GM19328 (cell line): ENCODE measurements around the gene CRB2.
"Not testable (repeated sequence)": the region's sequence is repeated elsewhere in the genome, so short reads cannot be mapped to it uniquely, and the experiment has no call there.

Experiments
- ATAC-seq: cut with Tn5 transposase; IDR thresholded peaks from one replicate; pipeline ENCODE4 v1.9.1; 2021; ENCODE audit warnings: mild to moderate bottlenecking, moderate library complexity; ENCODE audit not compliant: unreplicated experiment

The CRB2 gene

DNA sequence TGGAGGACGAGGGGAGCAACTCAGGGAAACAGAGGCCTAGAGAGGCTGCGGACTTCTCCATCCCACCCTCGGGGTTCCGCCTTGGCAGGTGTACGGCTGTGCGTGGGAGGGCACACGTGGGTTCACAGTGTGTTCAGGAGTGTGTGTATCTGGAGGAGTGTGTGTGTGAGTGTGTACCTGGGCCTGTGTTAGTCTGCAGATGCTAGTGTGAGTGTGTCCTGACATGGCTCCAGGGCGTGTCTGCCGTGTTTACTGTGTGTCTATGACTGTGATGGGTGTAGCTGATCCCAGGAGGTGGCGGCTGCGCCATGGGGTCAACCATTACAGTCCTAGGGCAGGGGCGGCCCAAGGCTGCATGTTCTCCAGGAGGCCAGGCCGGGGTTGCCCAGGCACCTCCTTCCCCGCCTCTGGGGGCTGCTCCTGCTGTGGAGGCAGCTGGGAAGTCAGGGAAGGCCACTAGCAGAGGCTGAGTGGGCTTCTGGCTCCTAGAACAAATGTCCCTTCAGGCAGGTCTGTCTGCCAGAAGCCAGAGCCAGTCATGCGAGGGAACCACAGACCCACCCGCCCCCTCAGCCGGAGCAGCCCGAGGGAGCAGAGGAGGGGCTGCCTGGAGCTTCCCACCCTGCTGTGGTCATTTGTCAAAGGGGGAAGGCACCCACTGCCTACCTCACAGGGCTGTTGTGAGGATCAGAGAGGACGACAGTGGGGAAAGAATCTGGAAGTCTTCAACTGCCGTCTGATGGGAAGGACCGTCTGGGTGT lies 21.4 kb downstream of the CRB2 start:
- no peak for ATAC-seq

DNA sequence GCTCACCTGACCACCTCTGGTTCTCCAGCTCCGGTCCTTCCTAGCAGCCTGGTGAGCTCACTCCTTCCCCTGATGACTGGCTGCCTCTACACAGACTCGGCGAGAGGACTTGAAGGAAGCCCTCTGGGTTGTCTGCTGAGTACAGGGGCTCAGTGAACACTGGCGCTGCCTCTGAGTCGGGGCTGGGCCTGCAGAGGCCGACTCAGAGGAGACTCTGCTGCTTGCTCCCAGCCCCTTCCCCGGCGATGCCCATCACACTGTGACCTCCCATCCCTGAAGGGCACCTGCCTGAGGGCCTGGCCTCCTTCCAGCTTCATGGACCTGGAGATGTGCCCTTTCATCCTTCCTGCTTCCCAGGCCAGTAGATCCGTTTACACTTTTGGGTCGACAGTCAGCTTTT lies 22.0 kb downstream of the CRB2 start:
- no peak for ATAC-seq

DNA sequence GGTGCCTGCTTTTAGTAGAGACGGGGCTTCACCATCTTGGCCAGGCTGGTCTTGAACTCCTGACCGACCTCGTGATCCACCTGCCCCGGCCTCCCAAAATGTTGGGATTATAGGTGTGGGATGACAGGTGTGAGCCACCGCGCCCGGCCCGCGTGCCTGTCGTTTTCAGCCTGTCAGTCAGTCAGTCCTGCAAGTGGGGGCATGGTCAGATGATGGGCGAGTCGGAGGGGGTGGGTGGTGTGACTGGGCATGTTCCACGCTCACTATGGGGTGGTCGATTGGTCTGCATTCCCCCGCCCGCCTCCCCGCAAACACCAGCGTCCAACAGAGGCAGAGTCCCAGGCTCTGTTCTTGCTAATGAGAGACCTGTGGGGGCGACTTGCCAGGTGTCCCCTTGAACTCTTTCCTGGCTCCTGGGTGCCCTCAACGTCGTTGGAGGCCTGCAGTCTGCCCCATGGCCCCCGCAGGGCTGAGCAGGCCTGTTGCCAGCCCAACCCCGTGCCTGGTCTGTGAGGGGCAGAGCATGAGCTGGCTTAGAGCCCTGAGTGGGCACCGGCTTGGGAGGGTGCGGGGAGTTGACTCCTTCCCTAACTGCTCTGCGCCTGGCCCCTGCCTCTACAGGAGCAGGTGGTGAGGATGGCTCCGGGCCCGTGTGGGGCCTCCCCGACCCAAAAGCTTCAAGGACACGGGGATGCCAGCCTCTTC lies 23.1 kb downstream of the CRB2 start:
- ATAC-seq: no peak

DNA sequence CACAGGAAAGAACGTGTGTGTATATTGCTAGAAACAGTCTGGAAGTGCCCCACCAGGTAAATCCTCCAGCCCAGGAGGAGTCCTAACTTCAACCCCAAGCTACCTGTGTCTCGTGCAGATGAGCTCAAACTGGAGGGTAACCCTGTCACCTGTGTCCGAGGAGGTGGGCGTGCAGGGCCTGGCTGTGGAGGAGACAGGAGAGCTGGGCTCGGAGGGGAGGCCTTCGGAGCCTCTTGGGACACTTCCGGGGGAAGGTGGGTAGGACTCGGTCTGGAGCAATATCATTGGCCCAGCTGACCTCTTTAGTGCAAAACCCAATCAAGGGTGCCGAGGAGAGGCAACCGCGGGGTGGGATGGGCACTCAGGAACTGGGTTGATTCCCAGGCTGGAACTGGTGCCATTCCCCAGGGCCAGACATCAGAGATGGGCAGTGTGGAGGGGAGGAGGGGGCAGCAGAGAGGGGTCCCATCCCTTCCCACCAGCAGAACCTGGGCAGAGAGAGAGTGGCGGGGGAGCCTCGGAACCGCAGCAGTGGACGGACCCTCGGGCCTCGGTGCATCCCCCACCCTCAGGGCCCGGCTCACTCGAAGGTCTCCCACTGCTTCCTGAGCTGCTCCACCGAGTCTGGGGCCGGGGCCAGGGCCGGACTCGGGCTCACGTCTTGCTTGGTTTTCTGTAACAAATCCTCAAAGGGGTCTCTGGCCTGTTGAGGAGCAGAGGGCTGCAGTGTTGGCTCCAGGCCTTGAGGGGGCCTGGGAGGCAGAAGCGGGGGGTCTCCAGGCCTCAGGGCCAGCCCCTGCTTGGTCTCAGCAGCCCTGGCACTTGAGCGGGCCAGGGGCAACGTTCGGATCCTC lies 25.1 kb downstream of the CRB2 start:
- ATAC-seq: no peak

DNA sequence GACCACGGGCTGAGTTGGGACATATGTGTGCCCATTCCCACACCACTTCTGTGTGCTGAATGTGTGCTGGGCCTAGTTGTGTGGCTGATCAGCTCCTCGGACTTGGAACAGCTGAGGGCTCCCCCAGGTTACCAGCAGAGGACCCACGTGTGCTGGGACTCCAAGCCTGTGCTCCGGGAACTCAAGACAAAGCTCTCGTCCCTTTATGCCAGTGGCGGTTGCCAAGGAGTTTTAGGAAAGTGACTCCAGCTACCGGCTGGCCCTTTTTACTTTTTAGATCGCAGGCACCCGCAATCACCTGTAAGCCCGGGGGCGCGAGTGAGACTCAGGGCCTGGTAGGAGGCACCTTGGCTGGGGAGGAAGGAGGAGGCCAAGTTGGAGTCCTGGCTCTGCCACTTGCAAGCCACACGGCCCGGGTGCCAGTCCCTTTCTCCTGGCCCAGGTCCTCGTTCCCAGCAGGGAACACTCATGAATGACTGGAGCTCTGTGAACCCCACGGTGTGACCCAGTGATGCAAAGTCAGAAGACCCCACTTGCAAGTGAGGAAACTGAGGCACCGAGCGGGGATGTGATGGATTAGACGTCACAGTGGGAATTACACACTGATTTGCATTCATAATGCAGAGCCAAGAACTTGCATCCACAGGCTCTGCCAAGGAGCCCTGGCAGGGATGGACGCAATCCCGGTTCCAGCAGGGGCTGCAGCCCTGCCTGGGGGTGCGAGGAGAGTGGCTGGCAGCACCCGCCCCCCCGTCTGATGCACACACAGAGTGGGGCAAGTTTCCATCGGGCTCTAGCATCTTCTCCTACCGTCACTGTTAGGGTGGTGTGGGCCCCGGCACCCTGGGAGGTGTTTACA lies 26.9 kb downstream of the CRB2 start:
- no peak for ATAC-seq

DNA sequence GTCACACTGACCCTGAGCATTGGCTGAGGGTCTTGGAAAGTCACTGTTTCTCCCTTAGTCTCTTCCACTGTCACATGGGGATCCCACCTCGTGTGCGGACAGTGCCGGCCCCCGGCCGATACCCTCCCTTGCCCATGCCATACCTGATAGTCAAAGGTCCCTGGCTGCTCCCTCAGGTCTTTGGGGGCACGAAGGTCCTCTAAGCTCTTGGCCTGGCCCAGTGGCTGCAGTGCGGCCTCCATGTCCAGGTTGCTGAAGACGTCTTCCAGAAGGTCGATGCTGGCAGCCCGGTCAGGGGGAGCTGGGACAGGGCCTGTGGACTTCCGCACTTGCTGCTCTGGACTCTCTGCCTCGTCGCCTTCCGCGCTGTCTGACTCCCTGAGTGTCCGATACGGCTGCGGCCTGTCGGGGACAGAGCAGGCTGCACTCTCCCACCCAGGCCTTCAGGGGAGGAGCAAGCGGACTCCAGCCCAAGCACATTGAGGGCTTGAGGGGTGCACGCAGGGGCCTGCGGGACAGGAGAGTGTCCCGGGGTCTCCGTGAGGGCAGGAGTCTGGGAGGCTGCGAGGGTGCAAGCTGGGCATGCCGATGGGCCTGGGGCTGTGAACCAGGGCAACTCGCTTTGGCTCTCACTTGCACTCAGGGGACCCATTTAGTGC lies 27.6 kb downstream of the CRB2 start:
- no peak for ATAC-seq

DNA sequence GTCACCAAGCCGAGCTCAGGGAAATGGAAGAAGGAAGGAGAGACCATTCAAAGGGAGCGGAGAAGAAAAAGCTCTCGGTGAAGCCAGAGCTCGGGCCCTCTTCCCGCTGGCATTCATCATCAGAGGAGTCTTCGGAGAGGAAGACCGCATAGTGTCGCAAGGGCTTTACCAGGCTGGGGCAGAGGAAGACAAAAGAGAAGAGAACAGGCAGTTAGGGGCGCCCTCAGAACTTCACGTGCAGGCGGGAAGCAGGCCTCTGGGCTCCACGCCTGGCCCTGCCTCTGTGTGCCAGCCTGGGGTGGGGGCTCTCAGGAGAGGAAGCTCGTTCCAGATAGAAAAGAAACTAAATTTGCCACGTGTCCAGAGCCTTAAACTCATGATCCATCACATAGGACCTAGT lies 31.7 kb downstream of the CRB2 start:
- ATAC-seq: no peak

DNA sequence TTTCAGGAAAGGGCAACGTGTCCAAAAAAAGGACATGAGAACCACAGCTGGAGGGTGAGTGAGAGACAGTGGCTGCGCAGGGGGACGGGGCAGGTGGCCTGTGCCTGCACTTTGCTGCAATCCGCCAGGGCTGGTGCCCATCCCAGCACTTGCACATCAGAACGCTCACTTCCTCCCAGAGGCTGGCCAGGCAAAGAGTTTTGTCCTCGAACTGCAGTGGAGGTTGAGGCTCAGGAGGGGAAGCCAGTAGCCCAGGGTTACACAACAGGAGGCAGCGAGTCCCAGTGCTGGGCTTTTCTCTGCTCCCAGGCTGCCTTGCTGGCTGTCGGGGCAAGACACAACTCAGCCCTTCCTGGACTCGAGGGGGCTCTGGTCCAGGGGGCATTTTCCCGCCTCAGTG lies 33.1 kb downstream of the CRB2 start:
- ATAC-seq: no peak

DNA sequence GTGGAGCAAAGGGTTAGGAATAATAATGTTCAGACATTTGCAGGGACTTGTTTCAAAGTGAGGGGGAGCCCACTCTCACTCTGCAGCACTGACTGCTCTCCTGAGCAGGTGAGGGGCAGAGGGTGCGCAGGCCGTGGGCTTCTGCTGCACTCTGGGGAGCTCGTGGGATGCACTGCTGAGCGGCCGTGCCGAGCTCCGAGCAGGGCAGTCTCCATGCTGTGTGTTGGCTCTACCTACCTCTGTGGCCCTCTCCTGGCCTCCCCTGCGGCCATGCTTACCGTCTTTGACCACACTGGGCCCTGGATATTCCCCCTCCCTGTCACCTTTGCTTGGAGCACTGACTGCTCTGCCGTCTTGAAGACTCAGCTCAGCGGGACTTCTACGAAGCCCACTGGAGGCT lies 33.7 kb downstream of the CRB2 start:
- ATAC-seq: no peak

DNA sequence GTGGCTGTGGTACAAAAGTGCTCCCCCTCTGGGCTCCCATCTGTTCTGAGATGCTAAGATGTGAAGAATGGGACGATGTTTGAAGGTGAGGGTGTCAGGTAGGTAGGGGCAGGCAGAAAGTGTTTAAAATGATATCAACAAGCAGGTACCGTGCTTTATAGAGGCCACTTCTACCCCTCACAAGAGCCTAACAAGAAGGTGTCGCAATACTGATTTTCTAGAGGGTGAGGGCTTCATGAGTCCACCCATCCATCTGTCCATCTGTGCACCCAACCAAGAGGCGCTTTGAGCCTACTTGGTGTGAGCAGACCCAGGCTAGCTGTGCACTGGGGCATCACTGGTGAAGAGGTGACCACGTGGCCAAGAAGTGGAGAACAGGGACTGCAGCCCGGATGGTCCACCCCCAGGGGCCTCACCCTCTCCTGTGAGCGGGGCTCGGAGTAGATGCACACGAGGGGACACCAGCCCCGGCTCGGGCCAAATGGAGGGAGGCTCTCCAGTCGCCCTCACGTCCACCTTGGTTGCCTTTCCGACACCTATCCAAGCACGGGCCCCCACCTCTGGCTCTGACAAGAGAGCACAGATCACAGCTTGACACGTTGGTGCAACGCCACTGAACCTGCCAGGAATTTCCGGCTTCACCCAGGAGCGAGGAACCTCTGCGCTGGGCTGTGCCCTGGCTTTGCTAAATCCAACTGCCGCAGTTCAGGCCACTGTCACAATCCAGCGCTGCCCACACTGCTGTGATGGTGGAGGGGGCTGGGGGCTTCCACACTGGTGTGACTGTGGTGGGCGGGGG lies 34.5 kb downstream of the CRB2 start:
- ATAC-seq: no peak

DNA sequence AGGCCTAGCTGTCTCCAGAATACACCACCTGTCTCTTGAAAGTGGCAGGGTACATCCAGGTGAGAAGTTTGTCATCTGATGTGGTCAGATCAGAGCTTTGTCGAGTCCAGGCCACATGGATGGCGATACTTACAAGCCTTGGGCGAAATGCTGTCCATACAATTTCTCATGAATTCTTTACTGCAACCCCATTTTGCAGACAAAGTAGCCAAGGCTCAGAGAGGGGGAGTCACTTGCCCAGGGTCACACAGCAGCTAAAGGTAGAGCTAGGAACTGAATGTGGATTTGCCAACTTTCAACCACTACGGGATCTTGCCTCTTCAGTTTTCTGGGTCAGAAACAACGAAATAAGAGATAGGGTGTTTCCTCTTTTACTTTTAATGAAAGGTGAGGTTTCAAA lies 35.2 kb downstream of the CRB2 start:
- ATAC-seq: no peak

DNA sequence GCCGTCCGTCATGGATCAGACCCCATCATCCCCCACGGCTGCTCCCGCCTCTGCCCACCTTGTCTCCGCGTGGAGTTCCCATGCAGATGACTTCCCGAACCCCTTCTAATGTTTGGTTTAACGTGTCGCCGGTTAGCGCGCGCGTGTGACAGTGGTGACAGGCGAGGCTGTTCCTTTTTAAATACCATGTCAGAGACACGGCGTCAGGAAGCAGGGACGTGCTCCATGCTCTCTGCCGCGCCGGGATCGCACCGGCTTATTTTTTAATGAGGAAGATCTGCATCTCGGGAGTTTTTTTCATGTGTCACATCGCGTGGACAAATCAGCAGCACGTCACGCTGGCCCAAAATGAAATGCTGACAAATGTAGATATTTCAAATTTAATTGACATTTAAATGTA lies 35.9 kb downstream of the CRB2 start:
- no peak for ATAC-seq

DNA sequence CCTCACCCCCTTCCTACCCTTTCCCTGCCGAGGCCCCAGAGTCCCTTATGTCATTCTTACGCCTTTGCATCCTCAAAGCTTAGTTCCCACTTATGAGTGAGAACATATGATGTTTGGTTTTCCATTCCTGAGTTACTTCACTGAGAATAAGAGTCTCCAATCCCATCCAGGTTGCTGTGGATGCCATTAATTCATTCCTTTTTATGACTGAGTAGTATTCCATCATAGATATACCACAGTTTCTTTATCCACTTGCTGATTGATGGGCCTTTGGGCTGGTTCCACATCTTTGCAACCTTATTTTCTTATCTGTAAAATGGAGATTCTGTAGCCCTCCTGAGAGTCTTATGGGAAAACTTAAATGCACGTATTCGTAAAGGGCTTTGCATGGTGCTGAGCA lies 36.8 kb downstream of the CRB2 start:
- ATAC-seq: no peak

DNA sequence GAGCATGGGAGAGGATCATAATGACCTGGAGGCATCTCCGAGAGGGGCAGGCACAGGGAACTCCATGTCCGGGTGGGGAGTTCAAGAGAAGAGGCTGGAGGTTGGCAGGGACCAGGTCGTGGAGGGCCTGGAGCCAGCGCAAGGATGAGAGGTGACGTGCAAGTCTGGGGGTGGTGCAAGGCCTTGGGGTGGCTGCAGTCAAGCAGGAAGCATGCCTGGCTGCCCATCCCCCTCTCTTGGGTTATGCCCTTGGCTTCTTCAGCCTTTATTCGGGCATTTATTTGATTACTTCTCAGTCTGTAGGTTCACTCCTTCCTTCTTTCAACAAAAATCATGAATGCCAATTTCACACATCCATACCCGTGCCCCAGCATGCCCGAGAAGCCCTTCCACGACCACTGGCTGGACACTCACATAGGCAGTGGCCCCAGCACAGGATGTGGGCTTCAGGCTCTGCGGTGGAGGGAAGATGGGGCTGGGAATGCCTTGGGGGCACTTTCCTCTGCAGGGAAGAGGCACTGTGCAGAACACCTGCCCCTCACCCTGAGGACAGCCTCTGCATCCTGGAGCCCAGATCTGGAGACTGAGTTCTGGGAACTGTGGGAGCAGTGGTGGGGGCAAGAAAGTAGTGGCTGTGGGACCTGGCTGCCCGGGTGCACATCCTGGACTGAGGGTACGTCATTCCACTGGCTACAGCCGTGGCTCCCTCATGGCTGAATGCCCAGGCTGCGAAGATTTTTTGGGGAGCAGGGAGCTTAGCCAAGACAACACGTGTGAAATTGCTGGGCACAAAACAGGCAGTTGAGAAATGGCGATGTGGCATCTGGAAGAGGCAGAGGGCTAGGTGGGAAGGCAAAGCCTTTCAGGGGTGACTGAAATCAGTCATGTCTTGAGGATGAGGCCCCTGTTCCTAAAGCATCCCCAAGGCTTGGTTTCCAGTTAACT lies 38.6 kb downstream of the CRB2 start:
- ATAC-seq: no peak

DNA sequence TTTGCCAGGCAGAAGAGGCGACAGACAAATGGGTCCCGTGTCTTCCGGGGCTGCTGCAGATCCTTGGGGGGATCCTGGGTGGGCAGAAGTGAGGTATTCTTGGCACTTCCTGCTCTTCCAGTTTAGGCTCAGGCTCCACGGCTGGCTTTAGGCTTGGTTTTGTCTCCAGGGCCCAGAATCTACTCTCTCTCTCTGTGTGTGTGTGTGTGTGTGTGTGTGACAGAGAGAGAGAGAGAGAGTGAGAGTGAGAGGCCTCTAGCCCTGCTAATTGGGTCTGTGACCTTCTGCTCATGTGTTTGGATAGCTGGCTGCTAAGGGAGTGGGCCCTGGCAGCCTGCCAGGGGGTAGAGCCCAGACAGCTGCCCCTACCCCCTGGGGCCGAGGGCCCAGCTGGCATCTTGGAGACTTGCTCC lies 39.3 kb downstream of the CRB2 start:
- no peak for ATAC-seq

DNA sequence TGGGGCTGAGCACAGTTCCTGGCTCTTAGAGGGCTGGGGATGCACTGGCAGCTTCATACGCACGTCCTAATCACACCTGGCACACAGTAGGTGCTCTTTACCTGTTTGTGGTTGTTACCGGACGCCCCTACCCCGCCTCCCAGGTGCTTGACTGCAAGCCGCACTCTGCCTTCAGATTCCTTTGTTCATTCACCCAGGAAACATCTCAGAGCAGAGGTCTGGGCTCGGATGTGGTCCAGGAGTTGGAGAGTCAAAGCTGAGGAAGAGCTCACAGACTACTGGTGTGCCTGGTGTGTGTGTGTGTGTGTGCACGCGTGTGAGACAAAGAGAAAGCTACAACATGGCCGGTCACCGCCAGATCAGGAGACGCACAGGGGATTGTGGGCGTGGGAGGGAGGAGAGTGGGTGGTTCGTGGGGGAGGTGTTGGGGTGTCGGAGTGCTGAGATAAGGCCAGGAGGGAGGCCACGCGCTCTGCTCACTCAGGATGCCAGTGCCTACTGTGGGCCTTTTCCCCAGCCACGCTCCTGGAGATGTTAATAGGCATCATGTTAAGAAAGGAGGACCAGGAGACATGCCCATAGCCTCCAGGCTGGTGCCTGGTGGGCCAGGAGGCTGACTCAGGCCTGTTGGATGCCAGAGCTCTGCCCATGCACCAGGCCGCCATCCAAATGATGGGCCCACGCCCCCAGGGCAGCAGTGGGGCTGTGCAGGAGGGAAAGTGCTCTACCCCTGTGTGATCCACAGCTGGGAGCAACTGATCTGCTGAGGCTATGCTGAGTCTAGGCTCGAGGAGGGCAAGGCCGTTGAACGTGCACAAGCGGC lies 39.9 kb downstream of the CRB2 start:
- ATAC-seq: no peak

DNA sequence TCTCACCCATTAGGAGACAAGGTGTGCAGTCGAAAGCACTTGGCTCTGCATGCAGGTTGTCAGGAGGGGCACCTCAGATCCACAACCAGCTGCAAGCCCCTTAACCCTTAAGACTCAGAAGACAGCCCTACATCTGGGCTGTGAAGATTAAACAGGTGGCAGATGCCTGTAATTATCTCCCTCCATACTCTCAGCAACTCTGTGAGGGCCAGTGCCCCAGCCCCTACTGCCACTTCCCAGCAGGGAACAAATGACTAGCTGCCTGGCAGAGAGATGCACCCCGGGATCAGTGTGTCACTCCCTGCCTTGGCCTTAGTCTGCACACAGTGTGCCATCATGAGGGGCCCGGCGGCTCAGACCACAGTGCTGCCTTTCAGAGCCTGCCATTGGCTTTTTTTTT lies 42.0 kb downstream of the CRB2 start:
- ATAC-seq: no peak

DNA sequence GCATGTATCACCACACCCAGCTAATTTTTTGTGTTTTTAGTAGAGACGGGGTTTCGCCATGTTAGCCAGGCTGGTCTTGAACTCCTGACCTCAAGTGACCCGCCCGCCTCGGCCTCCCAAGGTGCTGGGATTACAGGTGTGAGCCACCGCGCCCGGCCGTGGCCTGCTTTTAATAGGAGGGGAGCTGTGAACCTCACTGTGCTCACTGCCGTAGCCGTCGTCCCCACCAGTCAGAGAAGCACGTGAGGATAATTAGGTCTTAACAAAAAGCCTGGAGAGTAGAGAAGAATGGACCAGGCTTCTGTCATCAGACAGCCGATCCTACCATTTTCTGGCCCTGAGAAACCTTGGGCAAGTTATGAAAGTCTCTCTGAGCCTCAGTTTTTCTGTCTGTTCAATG lies 42.9 kb downstream of the CRB2 start:
- not testable (repeated sequence) for ATAC-seq
